Measurements from ENCODE around the gene SGTB.

GRCh38 chr5:65620021-65620420 lies 101.9 kb downstream of the SGTB start:
- TF ChIP-seq POLR2AphosphoS5 (IDR thresholded peaks at IDR 0.05; ENCODE audit: borderline replicate concordance, low read depth, low read length) (no peak), EZH2 (IDR thresholded peaks at IDR 0.05) (no peak), FOXP2 (optimal IDR thresholded peaks at IDR 0.05; ENCODE audit: control extremely low read depth, extremely low read length, insufficient read depth) (no peak)
